PFSK-1 (cell line): ENCODE measurements around the gene HTR1B.

ENCODE experiments used
- POLR2AphosphoS5 ChIP-seq: IDR thresholded peaks from 2 replicates; pipeline ENCODE4 v1.6.1; 2012; ENCODE audit warnings: low read depth, mild to moderate bottlenecking, control low read depth, low read length, moderate library complexity
- REST ChIP-seq, 2 experiments: IDR thresholded peaks; 2 replicates each; pipeline versions ENCODE4 v1.6.1 to v1.8.0; 2011 to 2012; ENCODE audit warnings: low read depth in 2 of 2, low read length in 2 of 2, control low read depth in 1 of 2, inconsistent platforms in 1 of 2, mild to moderate bottlenecking in 1 of 2, moderate library complexity in 1 of 2; ENCODE audit not compliant: insufficient read depth in 1 of 2
- SIN3A ChIP-seq: IDR thresholded peaks from 2 replicates; pipeline ENCODE4 v1.6.1; 2012; ENCODE audit warnings: mild to moderate bottlenecking, low read length, moderate library complexity, borderline replicate concordance; ENCODE audit not compliant: insufficient read depth
- TAF1 ChIP-seq: IDR thresholded peaks from 2 replicates; pipeline ENCODE4 v1.6.1; 2012; ENCODE audit warnings: low read length, control low read depth, borderline replicate concordance; ENCODE audit not compliant: insufficient read depth

GRCh38 chr6:77450924-77451323 is 12.4 kb downstream of the HTR1B start:
- no peak for TF ChIP-seq REST (IDR thresholded peaks at IDR 0.05; ENCODE audit: insufficient read depth in 1 of 2, low read depth in 2 of 2, low read length in 2 of 2)
- no peak for TF ChIP-seq POLR2AphosphoS5
- no peak for TF ChIP-seq SIN3A
- no peak for TF ChIP-seq TAF1
